ENCODE results near the gene CALML3. TPM values are rescaled to one million over a fixed set of nuclear protein-coding genes. Genes with fewer than 3 reads are reported as not detected.

Gene CALML3
- total RNA-seq, 1 experiment from 2014 or later: not detected

DNA sequence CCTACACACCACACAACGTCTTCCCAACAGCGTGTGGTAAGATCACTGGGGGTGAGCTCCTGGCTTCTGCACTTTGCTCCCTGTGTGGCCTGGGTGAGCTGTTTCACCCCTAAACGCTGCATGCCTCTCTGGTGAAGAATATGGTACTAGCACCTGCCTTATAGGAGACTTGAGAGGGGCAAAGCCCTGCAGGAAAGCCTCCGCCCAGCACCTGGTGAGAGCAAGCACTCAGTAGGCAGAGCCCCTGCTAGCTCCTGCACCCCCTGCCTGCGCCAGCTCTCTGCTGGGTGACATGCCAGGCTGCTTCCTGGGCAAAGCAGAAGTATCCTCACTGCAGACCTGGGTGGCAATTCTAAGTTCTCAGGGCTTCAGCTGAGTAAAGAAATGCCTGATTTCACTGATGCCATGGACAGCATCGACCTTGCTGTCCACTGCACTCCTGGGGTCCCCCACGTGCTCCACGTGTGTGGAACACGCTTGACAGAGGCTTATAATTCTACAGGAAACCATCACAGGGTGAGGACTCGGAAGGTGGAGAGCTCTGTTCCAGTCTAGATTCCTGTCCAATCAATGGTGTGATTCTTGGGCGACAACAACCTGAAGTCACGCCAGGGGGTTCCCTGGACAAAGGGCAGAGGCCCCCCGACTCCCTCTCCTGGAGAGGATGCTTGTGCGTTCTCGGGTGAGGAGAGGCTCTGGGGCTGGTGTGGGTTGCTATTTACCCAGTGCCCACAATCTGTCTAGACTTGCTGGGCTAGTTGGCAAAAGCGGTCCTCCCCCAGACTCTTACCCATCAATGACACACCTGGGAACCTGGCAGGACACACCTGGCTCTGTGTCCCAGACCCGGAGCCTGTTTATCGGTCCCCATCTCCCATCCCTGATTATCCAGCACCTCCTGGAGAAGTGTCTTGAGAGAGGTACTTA lies 20.4 kb upstream of the CALML3 start:
- no peak overlapping the region for H2AFZ ChIP-seq (ENCODE audit: low read length)
- H2BK5ac ChIP-seq (ENCODE audit: insufficient read length, low read length): no peak overlapping the region
- WGBS (ENCODE audit: extremely low coverage, insufficient read length, low lambda C conversion rate): no CpG with 5 or more reads among the region's 18 CpGs
- H4K91ac ChIP-seq (ENCODE audit: insufficient read length, low read depth, low read length): no peak overlapping the region
- H3K79me2 ChIP-seq (ENCODE audit: insufficient read depth, low read length): no peaks in the 10 kb centered on the region
- peak overlapping the region; percentile 70 for H4K8ac ChIP-seq (replicated peaks; ENCODE audit: insufficient read length, low read depth, low read length)
- Mint-ChIP-seq H3K9me3 (no peaks in the 10 kb centered on the region), H3K4me1 (peaks cover 4 to 6% of the 10 kb centered on the region in 2 experiments), H3K27ac (no peak overlapping the region), H3K36me3 (ENCODE audit: insufficient read depth in 1 of 3, low read depth in 3 of 3) (no peaks in the 10 kb centered on the region; a peak in 1 of 7 replicates), H3K27me3 (ENCODE audit: low read depth) (peaks cover 5% of the 10 kb centered on the region), H3K4me3 (no peak overlapping the region)
- H4K20me1 ChIP-seq (ENCODE audit: control insufficient read depth, insufficient read depth, insufficient read length): no peaks in the 10 kb centered on the region
- no peak overlapping the region for H2BK12ac ChIP-seq (ENCODE audit: insufficient read length, low read depth, low read length)
- H3K56ac ChIP-seq (ENCODE audit: insufficient read length, low read depth, low read length): no peak overlapping the region
- TF ChIP-seq, protein P1, sequence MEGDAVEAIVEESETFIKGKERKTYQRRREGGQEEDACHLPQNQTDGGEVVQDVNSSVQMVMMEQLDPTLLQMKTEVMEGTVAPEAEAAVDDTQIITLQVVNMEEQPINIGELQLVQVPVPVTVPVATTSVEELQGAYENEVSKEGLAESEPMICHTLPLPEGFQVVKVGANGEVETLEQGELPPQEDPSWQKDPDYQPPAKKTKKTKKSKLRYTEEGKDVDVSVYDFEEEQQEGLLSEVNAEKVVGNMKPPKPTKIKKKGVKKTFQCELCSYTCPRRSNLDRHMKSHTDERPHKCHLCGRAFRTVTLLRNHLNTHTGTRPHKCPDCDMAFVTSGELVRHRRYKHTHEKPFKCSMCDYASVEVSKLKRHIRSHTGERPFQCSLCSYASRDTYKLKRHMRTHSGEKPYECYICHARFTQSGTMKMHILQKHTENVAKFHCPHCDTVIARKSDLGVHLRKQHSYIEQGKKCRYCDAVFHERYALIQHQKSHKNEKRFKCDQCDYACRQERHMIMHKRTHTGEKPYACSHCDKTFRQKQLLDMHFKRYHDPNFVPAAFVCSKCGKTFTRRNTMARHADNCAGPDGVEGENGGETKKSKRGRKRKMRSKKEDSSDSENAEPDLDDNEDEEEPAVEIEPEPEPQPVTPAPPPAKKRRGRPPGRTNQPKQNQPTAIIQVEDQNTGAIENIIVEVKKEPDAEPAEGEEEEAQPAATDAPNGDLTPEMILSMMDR (conservative IDR thresholded peaks at IDR 0.05): no peak
- H3K79me1 ChIP-seq (ENCODE audit: insufficient read depth, low read depth, low read length, poor library complexity, severe bottlenecking): no peaks in the 10 kb centered on the region
- H3K14ac ChIP-seq (ENCODE audit: insufficient read depth, low read length): peak overlapping the region; percentile 23; the same call in 1 of the 2 replicates
- no peak overlapping the region for H2BK120ac ChIP-seq (ENCODE audit: low read depth, low read length, poor library complexity, severe bottlenecking)
- no peaks in the 10 kb centered on the region for H3K23me2 ChIP-seq (ENCODE audit: insufficient read length, low read depth, low read length, poor library complexity, severe bottlenecking)
- no peak overlapping the region for H3K18ac ChIP-seq (ENCODE audit: insufficient read length, low read depth, low read length)
- H3K27ac ChIP-seq (ENCODE audit: insufficient read length, low read depth, low read length): no peak overlapping the region
- H3K4me1 ChIP-seq (ENCODE audit: insufficient read depth, low read length): no peaks in the 10 kb centered on the region; the same call in 1 of the 2 replicates
- no peak overlapping the region for H2BK20ac ChIP-seq (ENCODE audit: low read depth, low read length, poor library complexity, severe bottlenecking)
- no peaks in the 10 kb centered on the region for H3K9me3 ChIP-seq (ENCODE audit: control insufficient read depth, low read depth, low read length)
- no peak overlapping the region for H2BK15ac ChIP-seq (ENCODE audit: low read depth, low read length)
- no peak for DNase-seq
- no peak overlapping the region for H3K23ac ChIP-seq (ENCODE audit: insufficient read length, low read depth, low read length)
- H3K4me2 ChIP-seq (ENCODE audit: insufficient read depth, insufficient read length, low read length): no peak overlapping the region
- H3T11ph ChIP-seq (ENCODE audit: low read length): no peak overlapping the region
- H4K5ac ChIP-seq (ENCODE audit: insufficient read length, low read depth, low read length): no peak overlapping the region
- no peak overlapping the region for H2AK5ac ChIP-seq (ENCODE audit: insufficient read length, low read length)
- no peak overlapping the region for H3K4ac ChIP-seq (ENCODE audit: low read depth, low read length)
- H3K27me3 ChIP-seq (ENCODE audit: insufficient read depth, low read length): no peaks in the 10 kb centered on the region
- no peak overlapping the region for H3K9ac ChIP-seq (ENCODE audit: extremely low read depth, insufficient read length, low read length)

All from H9 (cell line).